ENCODE data around the gene MAL.

DNA sequence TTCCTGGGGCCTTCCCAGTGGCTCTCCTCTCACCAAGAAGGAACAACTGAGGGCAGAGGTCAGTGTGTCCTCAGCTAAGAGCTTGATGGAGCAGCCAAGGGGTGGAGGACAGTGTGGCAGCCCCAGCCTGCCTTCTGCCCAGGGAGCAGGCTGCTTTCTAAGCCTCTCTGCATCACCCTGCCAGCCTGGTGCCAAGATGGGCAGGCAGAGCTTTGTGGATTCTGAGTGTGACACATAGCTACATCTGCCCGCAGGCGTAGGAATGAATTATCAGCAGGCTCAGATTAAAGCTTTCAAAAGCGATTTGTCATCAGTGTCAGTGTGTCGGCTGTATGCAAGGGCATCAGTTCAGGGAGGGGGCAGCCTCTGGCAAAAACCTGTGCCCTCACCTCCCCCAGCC lies 8.7 kb downstream of the MAL start:
- TF ChIP-seq POLR2AphosphoS5 (IDR thresholded peaks at IDR 0.05; ENCODE audit: borderline replicate concordance, low read depth, low read length) (no peak), EZH2 (IDR thresholded peaks at IDR 0.05) (no peak), FOXP2 (optimal IDR thresholded peaks at IDR 0.05; ENCODE audit: control extremely low read depth, extremely low read length, insufficient read depth) (no peak)
